ENCODE results near the gene RNF152.

Gene RNF152

GRCh38 chr18:61823595-61823994 is 69.2 kb downstream of the RNF152 start:
- Mint-ChIP-seq H3K4me3 (no peak overlapping the region), H3K36me3 (ENCODE audit: low read depth) (peaks cover 11% of the 10 kb centered on the region), H3K4me1 (peaks cover 30% of the 10 kb centered on the region), H3K9me3 (peaks cover 7% of the 10 kb centered on the region), H3K27ac (no peak overlapping the region), H3K27me3 (ENCODE audit: low read depth, poor library complexity) (peaks cover 3% of the 10 kb centered on the region)
- DNase-seq: no peak
- TF ChIP-seq CTCF (IDR thresholded peaks at IDR 0.05): no peak

DNA sequence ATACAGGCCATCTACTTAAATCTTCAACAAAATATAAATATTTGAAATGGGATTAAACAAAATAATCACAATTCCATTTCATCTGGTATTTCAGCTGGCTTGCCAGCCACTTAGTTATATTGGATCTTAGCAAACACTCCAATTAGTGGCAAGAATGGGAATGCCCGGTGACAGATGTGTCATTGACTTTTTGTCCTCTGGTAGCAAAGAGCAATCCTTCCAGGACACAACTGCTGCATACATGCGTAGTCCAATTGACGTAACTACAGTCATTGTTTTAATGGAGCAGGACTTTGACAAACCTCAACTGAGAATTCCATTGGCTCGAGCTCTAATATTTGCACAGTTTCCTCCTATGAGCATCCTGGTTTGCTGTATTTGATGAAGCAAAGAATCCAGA is 69.9 kb downstream of the RNF152 start:
- Mint-ChIP-seq H3K27ac (no peak overlapping the region), H3K27me3 (ENCODE audit: low read depth, poor library complexity) (peaks cover 3% of the 10 kb centered on the region), H3K36me3 (ENCODE audit: low read depth) (peaks cover 11% of the 10 kb centered on the region), H3K9me3 (peaks cover 7% of the 10 kb centered on the region), H3K4me1 (peaks cover 27% of the 10 kb centered on the region), H3K4me3 (no peak overlapping the region)
- no peak for DNase-seq
- TF ChIP-seq CTCF (IDR thresholded peaks at IDR 0.05): no peak

GRCh38 chr18:61821748-61822147 is 71.1 kb downstream of the RNF152 start:
- no peak overlapping the region for H3K27ac Mint-ChIP-seq
- no peak for TF ChIP-seq CTCF (IDR thresholded peaks at IDR 0.05)
- peaks cover 11% of the 10 kb centered on the region for H3K36me3 Mint-ChIP-seq (ENCODE audit: low read depth)
- peaks cover 7% of the 10 kb centered on the region for H3K9me3 Mint-ChIP-seq
- no peak for DNase-seq
- H3K4me3 Mint-ChIP-seq: no peak overlapping the region
- peaks cover 3% of the 10 kb centered on the region for H3K27me3 Mint-ChIP-seq (ENCODE audit: low read depth, poor library complexity)
- peaks cover 22% of the 10 kb centered on the region for H3K4me1 Mint-ChIP-seq

GRCh38 chr18:61820882-61821281 is 71.9 kb downstream of the RNF152 start:
- Mint-ChIP-seq H3K4me1 (peaks cover 16% of the 10 kb centered on the region), H3K27me3 (ENCODE audit: low read depth, poor library complexity) (peaks cover 3% of the 10 kb centered on the region), H3K4me3 (no peak overlapping the region), H3K27ac (no peak overlapping the region), H3K9me3 (peaks cover 7% of the 10 kb centered on the region), H3K36me3 (ENCODE audit: low read depth) (peaks cover 17% of the 10 kb centered on the region)
- DNase-seq: no peak
- TF ChIP-seq CTCF (IDR thresholded peaks at IDR 0.05): no peak

GRCh38 chr18:61817086-61817485 is 75.7 kb downstream of the RNF152 start:
- Mint-ChIP-seq H3K27me3 (ENCODE audit: low read depth, poor library complexity) (peaks cover 3% of the 10 kb centered on the region), H3K4me3 (no peak overlapping the region), H3K4me1 (no peaks in the 10 kb centered on the region), H3K36me3 (ENCODE audit: low read depth) (peaks cover 36% of the 10 kb centered on the region), H3K9me3 (peaks cover 7% of the 10 kb centered on the region), H3K27ac (no peak overlapping the region)
- no peak for DNase-seq
- TF ChIP-seq CTCF (IDR thresholded peaks at IDR 0.05): no peak

DNA sequence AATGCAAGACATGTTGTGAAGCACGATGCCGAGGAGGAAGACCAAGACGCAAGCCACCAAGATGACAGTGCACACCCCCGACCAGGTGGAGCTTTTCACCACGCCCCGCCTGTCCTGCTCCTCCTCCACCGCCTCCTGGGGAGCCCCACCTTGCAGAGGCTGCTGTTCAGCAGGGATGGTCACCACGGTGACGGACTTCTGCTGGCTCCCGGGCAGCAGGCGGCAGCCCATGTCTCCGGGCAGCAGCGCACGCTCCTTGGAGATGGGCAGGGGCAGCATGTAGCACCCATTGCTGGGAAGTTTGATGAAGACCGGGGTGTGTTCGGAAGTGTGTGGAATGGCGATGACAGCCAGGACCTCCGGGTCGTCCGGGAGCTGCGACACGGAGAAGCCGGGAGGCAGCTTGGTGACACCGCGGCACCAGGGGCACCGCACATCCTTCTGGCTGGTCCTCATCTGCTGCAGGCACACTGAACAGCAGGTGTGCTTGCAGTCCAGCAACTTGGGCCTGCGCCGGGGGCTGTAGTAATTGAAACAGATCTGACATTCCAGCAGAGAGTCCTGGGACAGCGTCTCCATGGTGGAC is 76.8 kb downstream of the RNF152 start:
- Mint-ChIP-seq H3K4me3 (no peak overlapping the region), H3K27ac (no peak overlapping the region), H3K4me1 (no peaks in the 10 kb centered on the region), H3K9me3 (peaks cover 7% of the 10 kb centered on the region), H3K36me3 (ENCODE audit: low read depth) (peaks cover 32% of the 10 kb centered on the region), H3K27me3 (ENCODE audit: low read depth, poor library complexity) (peaks cover 3% of the 10 kb centered on the region)
- TF ChIP-seq CTCF (IDR thresholded peaks at IDR 0.05): no peak
- no peak for DNase-seq

Data from nephron progenitor cell (in vitro differentiated cells).